Large intestine (tissue), 3 donors: Measurements from ENCODE around the gene OXSR1. TPM values are rescaled to one million over a fixed set of nuclear protein-coding genes. Genes with fewer than 3 reads are reported as not detected.
"Not testable (repeated sequence)": the region's sequence is repeated elsewhere in the genome, so short reads cannot be mapped to it uniquely, and the experiment has no call there.

Experiments
- DNase-seq, 2 donors: peaks; one replicate each; pipeline versions ENCODE4 v3.0.0 to v3.0.0-alpha.2; 2013
- H3K27ac ChIP-seq: one replicate; pipeline ENCODE4 v1.5.1; 2013; ENCODE audit warnings: low read length
- H3K27me3 ChIP-seq: 2 replicates; pipeline ENCODE4 v1.6.1; 2013; ENCODE audit warnings: low read length; ENCODE audit not compliant: control insufficient read depth, insufficient read depth
- H3K36me3 ChIP-seq: 2 replicates; pipeline ENCODE4 v1.6.1; 2013; ENCODE audit warnings: low read length; ENCODE audit not compliant: control insufficient read depth, insufficient read depth
- H3K4me1 ChIP-seq: one replicate; pipeline ENCODE4 v1.6.1; 2013; ENCODE audit warnings: low read length; ENCODE audit not compliant: control insufficient read depth, insufficient read depth
- H3K4me3 ChIP-seq: one replicate; pipeline ENCODE4 v1.5.1; 2013; ENCODE audit warnings: low read length
- H3K9me3 ChIP-seq: one replicate; pipeline ENCODE4 v1.6.1; 2013; ENCODE audit warnings: mild to moderate bottlenecking, low read depth, low read length, moderate library complexity; ENCODE audit not compliant: control insufficient read depth
- WGBS: methylation state at CpG from one replicate; pipeline ENCODE4 v1.1.5; 2013; ENCODE audit warnings: low lambda C conversion rate; ENCODE audit not compliant: insufficient coverage; 5-methylcytosine and 5-hydroxymethylcytosine counted together
- polyA plus RNA-seq: library from polyadenylated mRNA; unstranded; fragments of 120-200 nt; gene quantifications from one replicate; pipeline ENCODE4 v1.2.1, GENCODE V29; 2013

OXSR1 gene
- polyA plus RNA-seq, 1 donor, result 30.4 TPM

DNA sequence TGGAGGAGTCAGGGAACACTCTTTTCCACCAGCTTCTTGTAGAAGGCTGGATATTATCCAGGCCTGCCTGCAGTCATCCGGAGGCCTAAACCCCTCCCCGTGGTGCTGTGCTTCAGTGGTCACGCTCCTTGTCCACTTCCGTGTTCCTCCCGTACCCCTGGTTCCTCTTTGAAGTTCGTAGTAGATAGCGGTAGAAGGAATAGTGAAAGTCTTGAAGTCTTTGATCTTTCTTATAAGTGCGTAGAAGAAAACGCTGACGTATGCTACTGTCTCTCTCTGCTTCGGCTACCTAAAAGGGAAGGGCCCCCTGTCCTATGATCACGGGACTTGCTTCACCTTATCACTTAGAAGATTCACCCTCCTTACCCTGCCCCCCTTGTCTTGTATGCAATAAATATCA lies 37.6 kb downstream of the OXSR1 start:
- H3K27me3 ChIP-seq, H3K4me1 ChIP-seq, H3K27ac ChIP-seq, H3K4me3 ChIP-seq, H3K9me3 ChIP-seq, DNase-seq: not testable (repeated sequence)
- 100% methylated on average over 1 of the region's 12 CpGs for whole genome bisulfite sequencing
- peaks cover 35% of the 10 kb centered on the region for H3K36me3 ChIP-seq

DNA sequence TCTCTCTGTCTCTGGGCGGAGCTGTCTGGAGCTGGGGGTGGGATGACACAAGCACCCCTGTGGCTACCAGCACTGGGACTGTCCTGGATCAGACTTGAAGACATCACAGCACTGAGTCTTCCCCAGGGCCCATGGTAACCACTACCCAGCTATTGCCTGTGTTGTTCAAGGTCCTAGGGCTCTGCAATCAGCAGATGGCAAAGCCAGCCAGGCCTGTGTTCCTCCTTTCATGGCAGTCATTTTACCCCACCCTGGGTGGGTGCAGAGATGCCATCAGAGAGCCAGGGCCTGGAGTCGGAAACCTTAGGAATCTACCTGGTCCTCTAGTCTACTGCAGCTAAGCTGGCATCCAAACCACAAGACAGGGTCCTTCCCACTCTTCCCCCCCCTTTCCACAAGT lies 38.4 kb downstream of the OXSR1 start:
- Histone ChIP-seq H3K27ac (no peak overlapping the region), H3K9me3 (no peaks in the 10 kb centered on the region), H3K4me3 (no peak overlapping the region), H3K27me3 (no peaks in the 10 kb centered on the region), H3K36me3 (peaks cover 33% of the 10 kb centered on the region), H3K4me1 (no peaks in the 10 kb centered on the region)
- DNase-seq, result no peak
- no CpG with 5 or more reads among the region's 2 CpGs for whole genome bisulfite sequencing

DNA sequence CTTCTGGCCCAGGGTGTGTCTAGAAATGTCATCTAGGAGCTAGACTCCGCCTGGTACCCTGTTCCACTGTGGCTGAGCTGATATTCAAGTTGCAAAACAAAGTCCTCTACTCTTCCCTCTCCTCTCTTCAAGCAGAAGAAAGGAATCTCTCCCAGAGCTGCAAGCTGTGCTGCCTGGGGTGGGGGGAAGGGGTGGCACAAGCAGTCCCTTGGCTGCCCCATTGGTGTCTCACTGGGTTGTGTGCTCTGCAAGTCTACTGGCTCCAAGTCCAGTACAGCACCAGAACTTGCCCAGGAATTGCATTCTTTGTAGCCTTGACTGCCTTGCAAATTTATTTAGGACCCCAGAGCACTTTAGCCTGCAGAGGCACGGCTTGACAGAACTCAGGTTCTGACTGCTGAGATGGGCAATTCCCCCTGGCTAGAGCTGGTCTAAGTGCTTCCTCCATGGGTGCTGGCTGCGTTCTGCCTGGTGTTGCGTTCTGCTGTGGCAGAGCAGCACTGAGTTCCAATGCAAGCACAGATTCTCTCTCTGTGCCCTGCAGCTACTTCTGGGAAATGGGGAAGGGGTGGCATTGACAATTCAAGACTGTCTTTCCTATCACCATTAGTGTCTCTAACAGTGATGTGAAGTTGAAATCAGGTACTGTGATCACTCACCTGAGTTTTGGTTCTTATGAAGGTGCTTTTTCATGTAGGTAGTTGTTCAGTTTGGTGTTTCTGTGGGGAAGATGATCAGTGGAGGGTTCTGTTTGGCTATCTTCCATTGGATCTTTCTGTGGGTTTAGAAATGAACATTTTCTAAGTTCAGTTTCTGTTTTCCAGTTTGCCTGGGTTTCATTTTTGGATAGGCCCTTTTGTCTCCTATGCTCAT lies 39.5 kb downstream of the OXSR1 start:
- peaks cover 24% of the 10 kb centered on the region for H3K36me3 ChIP-seq
- H3K27me3 ChIP-seq, result no peaks in the 10 kb centered on the region
- DNase-seq, result no peak
- no peaks in the 10 kb centered on the region for H3K9me3 ChIP-seq
- H3K27ac ChIP-seq, result no peak overlapping the region
- no CpG with 5 or more reads among the region's 4 CpGs for WGBS
- no peak overlapping the region for H3K4me3 ChIP-seq
- no peaks in the 10 kb centered on the region for H3K4me1 ChIP-seq

DNA sequence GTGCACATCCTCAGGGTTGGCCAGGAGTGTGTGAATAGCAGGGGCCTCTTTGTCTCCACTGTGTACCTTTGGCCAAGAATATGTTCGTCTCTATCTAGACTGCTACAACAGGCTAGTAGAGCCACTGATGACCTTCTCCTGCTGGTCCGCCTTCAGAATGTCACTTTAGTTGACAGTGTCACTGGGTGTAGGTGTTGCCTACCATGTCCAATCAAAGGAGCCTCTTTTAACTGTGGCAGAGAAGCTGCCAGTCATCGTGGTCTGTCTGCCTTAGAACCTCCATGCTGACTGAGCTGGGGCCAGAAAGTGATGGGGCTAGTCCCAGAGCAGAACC lies 40.1 kb downstream of the OXSR1 start:
- Histone ChIP-seq H3K4me1 (no peaks in the 10 kb centered on the region), H3K4me3 (no peak overlapping the region), H3K9me3 (no peaks in the 10 kb centered on the region), H3K36me3 (peaks cover 21% of the 10 kb centered on the region), H3K27ac (no peak overlapping the region), H3K27me3 (no peaks in the 10 kb centered on the region)
- no CpG with 5 or more reads among the region's 3 CpGs for WGBS
- DNase-seq, result no peak

DNA sequence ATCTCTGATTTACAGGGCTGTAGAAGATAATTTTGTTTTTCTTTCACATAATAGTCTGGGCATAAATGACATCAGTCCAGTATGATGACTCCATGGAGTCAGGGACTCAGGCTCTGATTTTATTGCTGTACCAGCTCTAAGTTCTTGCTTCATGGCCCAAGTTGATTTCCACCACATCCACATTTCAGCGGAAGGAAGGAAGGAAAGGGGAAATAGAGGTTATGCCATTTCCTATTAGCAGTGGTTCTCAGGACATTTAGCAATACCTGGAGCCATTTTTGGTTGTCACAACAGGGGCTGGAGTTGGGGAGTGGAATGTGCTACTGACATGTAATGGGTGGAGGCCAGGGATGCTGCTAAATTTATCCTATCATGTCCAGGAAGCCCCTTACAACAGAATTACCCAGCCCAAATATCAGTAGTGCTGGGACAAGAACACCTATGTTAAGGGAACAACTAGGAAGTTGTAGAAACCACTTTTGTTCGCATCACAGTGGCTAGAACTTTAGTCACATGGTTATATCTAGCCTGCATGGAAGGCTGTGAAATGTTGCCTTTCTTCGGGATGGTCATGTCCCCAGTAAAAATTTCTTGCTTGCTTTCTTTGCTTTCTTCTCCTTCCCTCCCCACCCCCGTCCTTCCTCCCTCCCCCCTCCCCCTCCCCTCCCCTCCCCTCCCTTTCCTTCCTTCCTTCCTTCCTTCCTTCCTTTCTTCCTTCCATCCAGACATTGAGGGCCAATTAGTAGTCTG lies 42.1 kb downstream of the OXSR1 start:
- Histone ChIP-seq H3K4me1 (no peaks in the 10 kb centered on the region), H3K9me3 (no peaks in the 10 kb centered on the region), H3K36me3 (peaks cover 20% of the 10 kb centered on the region), H3K27me3 (no peaks in the 10 kb centered on the region), H3K4me3 (no peak overlapping the region), H3K27ac (no peak overlapping the region)
- DNase-seq, result no peak
- no CpG with 5 or more reads among the region's 4 CpGs for WGBS

DNA sequence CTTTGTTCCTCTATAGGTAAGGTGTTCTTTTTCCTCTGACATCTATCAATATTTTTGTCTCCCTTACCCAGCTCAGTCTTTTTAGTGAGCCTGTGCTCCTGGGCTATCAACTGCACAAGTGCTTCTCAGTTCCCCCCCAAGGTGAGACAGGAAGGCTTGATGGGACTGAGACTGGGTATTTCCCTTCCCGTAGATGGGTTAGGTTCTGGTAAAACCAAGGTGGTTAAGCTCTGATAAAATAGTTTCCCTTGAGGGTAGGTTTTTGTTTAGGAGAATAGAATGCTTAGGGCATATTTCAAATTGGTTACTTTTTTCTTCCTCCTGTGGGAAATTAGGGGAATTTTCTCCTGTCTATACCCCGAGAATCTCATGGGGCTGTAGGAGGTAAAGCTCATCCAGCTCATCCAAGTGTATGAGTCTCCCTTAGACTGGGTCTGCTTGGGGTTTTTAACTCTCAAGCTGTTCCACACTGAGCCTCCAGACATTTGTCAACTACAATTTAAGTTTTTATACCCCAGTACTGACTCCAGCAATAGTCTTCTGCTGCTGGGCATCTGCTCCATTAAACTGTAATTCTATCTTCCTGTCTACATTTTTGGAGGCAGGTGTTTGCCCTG lies 44.9 kb downstream of the OXSR1 start:
- no peak for DNase-seq
- no peaks in the 10 kb centered on the region for H3K9me3 ChIP-seq
- H3K27me3 ChIP-seq, result no peaks in the 10 kb centered on the region
- H3K36me3 ChIP-seq, result peaks cover 8% of the 10 kb centered on the region
- H3K4me3 ChIP-seq, result no peak overlapping the region
- no CpG with 5 or more reads among the region's 2 CpGs for WGBS
- H3K4me1 ChIP-seq, result no peaks in the 10 kb centered on the region
- no peak overlapping the region for H3K27ac ChIP-seq

DNA sequence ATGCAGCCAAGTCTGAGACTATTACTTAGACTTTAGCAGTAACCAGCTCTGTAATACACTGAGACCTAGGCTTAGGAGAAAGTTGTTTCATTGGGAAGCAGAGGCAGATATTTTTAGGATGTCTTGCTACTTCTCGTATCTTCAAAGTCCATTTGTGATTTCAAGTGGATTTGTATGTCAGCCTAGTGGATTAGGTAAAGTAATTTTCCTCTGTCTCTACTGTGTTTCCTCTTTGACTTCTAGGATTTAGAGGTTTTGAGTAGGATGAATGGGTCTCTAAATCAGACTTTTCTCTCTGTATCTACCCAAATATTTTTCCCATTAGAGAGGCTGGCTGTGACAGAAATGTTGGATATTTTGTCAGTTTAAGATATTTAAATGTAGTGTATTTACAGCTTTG lies 46.8 kb downstream of the OXSR1 start:
- Histone ChIP-seq H3K4me1 (no peaks in the 10 kb centered on the region), H3K27ac (no peak overlapping the region), H3K4me3 (no peak overlapping the region), H3K9me3 (no peaks in the 10 kb centered on the region), H3K36me3 (peaks cover 13% of the 10 kb centered on the region), H3K27me3 (no peaks in the 10 kb centered on the region)
- WGBS, result no CpG with 5 or more reads among the region's 1 CpG
- no peak for DNase-seq

DNA sequence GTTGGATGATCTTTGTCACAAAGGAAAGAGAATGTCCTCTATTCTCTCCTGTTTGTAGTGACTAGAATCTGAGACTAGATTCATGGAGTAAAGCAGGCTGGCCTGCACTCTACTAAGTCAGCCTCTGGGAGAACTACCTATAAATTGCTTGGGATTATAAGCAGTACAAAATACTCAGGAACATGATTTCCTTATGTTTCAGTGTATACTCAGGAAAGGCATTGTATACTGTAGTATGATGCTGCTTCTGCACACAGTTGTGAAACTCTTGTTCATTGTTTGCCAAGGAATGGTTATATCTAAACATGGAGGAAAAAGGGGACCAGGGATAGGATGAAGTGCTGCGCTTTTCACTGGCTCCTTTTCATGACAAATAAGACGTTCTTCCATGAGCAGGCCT lies 49.2 kb downstream of the OXSR1 start:
- Histone ChIP-seq H3K27me3 (no peaks in the 10 kb centered on the region), H3K27ac (no peak overlapping the region), H3K9me3 (no peaks in the 10 kb centered on the region), H3K4me1 (no peaks in the 10 kb centered on the region), H3K36me3 (peaks cover 8% of the 10 kb centered on the region), H3K4me3 (no peak overlapping the region)
- DNase-seq, result no peak
- 83% methylated on average over 1 of the region's 2 CpGs for WGBS

DNA sequence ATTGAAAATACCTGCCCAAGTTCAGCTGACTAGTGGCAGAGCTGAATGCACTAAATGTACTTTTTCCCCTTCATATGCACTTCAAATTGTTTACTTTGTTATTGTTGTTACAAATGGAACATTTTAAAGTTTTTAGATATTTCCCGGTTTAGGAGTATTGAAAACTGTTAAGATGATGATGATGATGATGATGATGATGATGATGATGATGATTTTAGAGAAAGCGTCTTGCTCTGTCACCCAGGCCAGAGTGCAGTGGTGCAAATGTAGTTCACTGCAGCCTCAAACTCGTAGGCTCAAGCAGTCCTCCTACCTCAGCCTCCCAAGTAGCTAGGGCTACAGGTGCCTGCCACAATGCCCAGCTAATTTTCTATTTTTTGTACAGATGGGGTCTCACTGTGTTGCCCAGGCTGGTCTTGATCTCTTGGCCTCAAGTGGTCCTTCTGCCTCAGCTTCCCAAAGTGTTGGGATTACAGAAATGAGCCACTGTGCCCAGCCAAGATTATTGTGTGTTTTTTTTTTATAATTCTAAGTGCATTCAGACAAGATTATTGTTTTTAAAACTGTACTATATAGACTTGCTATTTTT lies 54.4 kb downstream of the OXSR1 start:
- Histone ChIP-seq H3K27ac (no peak overlapping the region), H3K9me3 (no peaks in the 10 kb centered on the region), H3K36me3 (peaks cover 27% of the 10 kb centered on the region), H3K4me3 (no peak overlapping the region), H3K4me1 (no peaks in the 10 kb centered on the region), H3K27me3 (no peaks in the 10 kb centered on the region)
- DNase-seq, result no peak
- 100% methylated on average over 1 of the region's 3 CpGs for WGBS

DNA sequence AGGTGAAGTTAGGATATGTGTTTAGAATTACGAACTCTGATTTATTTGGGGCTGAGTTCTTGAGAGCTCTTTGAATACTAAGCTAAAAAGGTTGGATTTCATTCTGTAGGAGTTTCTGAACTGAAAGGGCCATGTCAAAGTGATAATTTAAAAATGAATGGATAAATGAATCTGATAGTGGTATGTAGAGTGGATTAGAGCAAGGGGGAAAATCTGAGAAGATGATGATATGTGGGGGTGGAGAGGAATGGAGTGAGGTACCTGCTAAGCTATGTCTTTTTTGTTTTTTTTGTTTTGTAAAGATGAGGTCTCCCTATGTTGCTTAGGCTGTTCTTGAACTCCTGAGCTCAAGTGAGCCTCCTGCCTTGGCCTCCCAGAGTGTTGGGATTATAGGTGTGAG lies 55.7 kb downstream of the OXSR1 start:
- no peaks in the 10 kb centered on the region for H3K4me1 ChIP-seq
- H3K4me3 ChIP-seq, result no peak overlapping the region
- DNase-seq, result no peak
- H3K27me3 ChIP-seq, result no peaks in the 10 kb centered on the region
- H3K9me3 ChIP-seq, result no peaks in the 10 kb centered on the region
- WGBS, result 100% methylated on average over 1 of the region's 1 CpG
- no peak overlapping the region for H3K27ac ChIP-seq
- peaks cover 31% of the 10 kb centered on the region for H3K36me3 ChIP-seq
